HepG2 (cell line): ENCODE results near the gene SMARCC1. TPM values are rescaled to one million over a fixed set of nuclear protein-coding genes. Genes with fewer than 3 reads are reported as not detected.

Source experiments
- ATAC-seq: fragments of 200-7000 bp; cut with Tn5 transposase; 3 replicates; pipeline ENCODE4 v1.9.1; 2020; ENCODE audit warnings: mild to moderate bottlenecking, moderate library complexity
- BruUV-seq: library from RNA; stranded (reverse); fragments of 400-500 nt; replicated peaks from 2 replicates; lab custom pipeline; 2021; lab: Mats Ljungman, UMichigan
- CTCF ChIA-PET: fragments of 300-600 bp; formaldehyde crosslinking; extraction: SDS; loops from one replicate; lab custom pipeline; 2021; ENCODE audit warnings: low total read pairs, inconsistent platforms, low intra/inter-chr PET ratio; lab: Yijun Ruan, JAX
- POLR2A ChIA-PET: fragments of 350-600 bp; sonication (Branson Sonifier 250); formaldehyde crosslinking; loops from one replicate; lab custom pipeline; 2020; ENCODE audit warnings: antibody characterized with exemption, inconsistent platforms; lab: Yijun Ruan, JAX
- DNase-seq: peaks from one replicate; pipeline ENCODE4 v3.0.0-alpha.2; 2015; ENCODE audit warnings: low spot score
- FAIRE-seq: peaks from 3 replicates; lab custom pipeline; 2011; peaks lifted over from hg19 to GRCh38; lab: Jason Lieb, UNC
- H2AFZ ChIP-seq: one replicate; pipeline ENCODE4 v1.6.1; 2011; ENCODE audit warnings: low read length, inconsistent platforms
- H3K27ac ChIP-seq: fragments of 300-600 bp; 3 replicates; pipeline ENCODE4 v1.8.0; 2011; ENCODE audit warnings: mixed run types, mild to moderate bottlenecking, mixed read lengths, low read length, inconsistent platforms; ENCODE audit not compliant: insufficient read depth; ENCODE audit errors: extremely low read length
- H3K27me3 ChIP-seq, 2 experiments: fragments of 200-600 bp in 1 of 2; 2 replicates in 1 of 2; 3 replicates in 1 of 2; pipeline versions ENCODE4 v1.6.0 to v1.8.0; 2011; ENCODE audit warnings: low read length in 2 of 2, mild to moderate bottlenecking in 2 of 2, moderate library complexity in 2 of 2, inconsistent platforms in 1 of 2; ENCODE audit not compliant: insufficient read depth in 2 of 2, control insufficient read depth in 1 of 2
- H3K36me3 ChIP-seq, 2 experiments: fragments of 200-600 bp in 1 of 2; replicated peaks in 1 of 2; 2 replicates in 1 of 2; 3 replicates in 1 of 2; pipeline versions ENCODE4 v1.5.1 to v1.8.0; 2011; ENCODE audit warnings: low read length in 2 of 2, inconsistent platforms in 1 of 2; ENCODE audit not compliant: insufficient read depth in 2 of 2, control insufficient read depth in 1 of 2
- H3K4me1 ChIP-seq: 2 replicates; pipeline ENCODE4 v1.5.1; 2012; ENCODE audit warnings: low read length, inconsistent platforms; ENCODE audit not compliant: insufficient read depth
- H3K4me2 ChIP-seq: 2 replicates; pipeline ENCODE4 v1.6.0; 2011; ENCODE audit warnings: low read depth, low read length, inconsistent platforms
- H3K4me3 ChIP-seq, 3 experiments: fragments of 200-600 bp in 1 of 3; sonication (generic), shearing (Covaris generic) in 1 of 3; replicated peaks in 1 of 3; 2 replicates each; pipeline ENCODE4 v1.5.1; 2011 to 2016; ENCODE audit warnings: low read length in 3 of 3, inconsistent platforms in 2 of 3, low read depth in 2 of 3, mild to moderate bottlenecking in 2 of 3, control low read depth in 1 of 3, mixed read lengths in 1 of 3; ENCODE audit not compliant: insufficient read depth in 1 of 3
- H3K79me2 ChIP-seq: one replicate; pipeline ENCODE4 v1.6.1; 2011; ENCODE audit warnings: low read length, inconsistent platforms; ENCODE audit not compliant: insufficient read depth
- H3K9ac ChIP-seq: 2 replicates; pipeline ENCODE4 v1.6.0; 2011; ENCODE audit warnings: mild to moderate bottlenecking, low read depth, low read length, inconsistent platforms; ENCODE audit not compliant: insufficient read depth
- H3K9me3 ChIP-seq: 2 replicates; pipeline ENCODE4 v1.5.1; 2012; ENCODE audit warnings: mild to moderate bottlenecking, low read length
- H4K20me1 ChIP-seq: 2 replicates; pipeline ENCODE4 v1.6.0; 2011; ENCODE audit warnings: inconsistent platforms, mild to moderate bottlenecking, low read length, moderate library complexity; ENCODE audit not compliant: insufficient read depth
- AKNA ChIP-seq: sonication (generic); formaldehyde crosslinking; IDR thresholded peaks from 2 replicates; pipeline ENCODE4 v1.4.0; 2020; ENCODE audit warnings: missing genetic modification reagents, borderline replicate concordance
- CEBPB ChIP-seq: IDR thresholded peaks from 2 replicates; pipeline ENCODE4 v1.6.1; 2011; ENCODE audit warnings: low read depth, low read length, improper control_type of control experiment, borderline replicate concordance
- FOSL1 ChIP-seq: sonication (generic); formaldehyde crosslinking; IDR thresholded peaks from 2 replicates; pipeline ENCODE4 v1.9.0; 2021; ENCODE audit warnings: missing genetic modification reagents, borderline replicate concordance
- HMGA1 ChIP-seq: sonication (generic); formaldehyde crosslinking; conservative IDR thresholded peaks from 2 replicates; pipeline ENCODE4 v1.4.0; 2020; ENCODE audit warnings: missing genetic modification reagents
- SRSF4 ChIP-seq: fragments of 200-400 bp; formaldehyde crosslinking; IDR thresholded peaks from one replicate; pipeline ENCODE4 v1.6.1; 2018; ENCODE audit warnings: mild to moderate bottlenecking, low read depth, low read length, moderate library complexity; ENCODE audit not compliant: poor library complexity, severe bottlenecking
- TCF7L2 ChIP-seq: IDR thresholded peaks from 2 replicates; pipeline ENCODE4 v1.6.1; 2011; ENCODE audit warnings: mild to moderate bottlenecking, low read depth, low read length, moderate library complexity
- TEF ChIP-seq: sonication (generic); formaldehyde crosslinking; IDR thresholded peaks from 2 replicates; pipeline ENCODE4 v1.5.0; 2020; ENCODE audit warnings: missing genetic modification reagents
- ZNF275 ChIP-seq: sonication (generic); formaldehyde crosslinking; IDR thresholded peaks from 2 replicates; pipeline ENCODE4 v1.8.0; 2022; ENCODE audit warnings: missing genetic modification reagents, mild to moderate bottlenecking, inconsistent platforms, borderline replicate concordance
- ZNF337 ChIP-seq: sonication (generic); formaldehyde crosslinking; IDR thresholded peaks from 2 replicates; pipeline ENCODE4 v1.5.1; 2020; ENCODE audit warnings: missing genetic modification reagents, low read depth, mild to moderate bottlenecking, borderline replicate concordance
- ZSCAN12 ChIP-seq: sonication (generic); formaldehyde crosslinking; IDR thresholded peaks from 2 replicates; pipeline ENCODE4 v1.9.0; 2021; ENCODE audit warnings: mild to moderate bottlenecking, missing genetic modification reagents
- WGBS: methylation state at CpG from one replicate; pipeline ENCODE4 v1.1.6; 2017; ENCODE audit warnings: low lambda C conversion rate; 5-methylcytosine and 5-hydroxymethylcytosine counted together
- in situ Hi-C: cut with HindIII; loops from 2 replicates; pipeline ENCODE4 v1.10.0; 2017; ENCODE audit warnings: low pct_unique_long_range_greater_than_20kb; ENCODE audit not compliant: extremely low pct_ligation_motif_present
- intact Hi-C: fragments of 100-400 bp; cut with micrococcal nuclease; formaldehyde crosslinking; loops from one replicate; pipeline ENCODE4 v1.10.0; 2022; ENCODE audit not compliant: unreplicated experiment
- polyA plus RNA-seq, 8 experiments: library from polyadenylated mRNA; depleted of rRNA in 3 of 8; stranded (reverse) in 7 of 8; unstranded in 1 of 8; fragments of >200 nt; fragmentation: Illumina TruSeq in 4 of 8; extraction: Trizol in 4 of 8; gene quantifications; 2 replicates each; pipeline versions ENCODE4 v1.2.1 to v1.2.3, GENCODE V29; 2011 to 2016; ENCODE audit warnings: low read depth in 4 of 8, missing spikeins in 1 of 8, mixed read lengths in 1 of 8; ENCODE audit not compliant: insufficient read depth in 1 of 8
- total RNA-seq, 5 experiments: library from RNA; depleted of rRNA; stranded (reverse); fragments of >200 nt; fragmentation: Illumina TruSeq; extraction: Trizol; gene quantifications; 2 replicates each; pipeline ENCODE4 v1.2.3, GENCODE V29; 2016; ENCODE audit warnings: low read depth in 1 of 5

SMARCC1 gene
- total and polyA plus RNA-seq, 2 of the 13 experiments (the other 11 are each of a cell fraction or from before 2014, with no cell fraction given) = 47.9 to 58.4 TPM

- no peak for TF ChIP-seq ZNF275 (CRISPR knock-in tag)
- no peak for TF ChIP-seq TCF7L2
- no peak for TF ChIP-seq CEBPB
- TF ChIP-seq FOSL1 = no peak
- no peak for TF ChIP-seq SRSF4
- TF ChIP-seq ZSCAN12 (CRISPR knock-in tag) = no peak
Measured at GRCh38 chr3:47704237-47704612, 77.5 kb downstream of the SMARCC1 start (continued).

GRCh38 chr3:47701388-47701787 lies 80.3 kb downstream of the SMARCC1 start:
- intact Hi-C loops (no loop called here), in situ Hi-C loops (no loop called here)
- Histone ChIP-seq H2AFZ (no peak overlapping the region), H3K27me3 (no peaks in the 10 kb centered on the region), H3K27ac (no peak overlapping the region), H3K79me2 (no peaks in the 10 kb centered on the region), H3K4me3 (no peak overlapping the region), H3K36me3 (peaks cover 19 to 81% of the 10 kb centered on the region in 2 experiments), H3K4me1 (no peaks in the 10 kb centered on the region), H4K20me1 (no peaks in the 10 kb centered on the region), H3K9ac (no peak overlapping the region), H3K9me3 (no peaks in the 10 kb centered on the region), H3K4me2 (no peak overlapping the region)
- WGBS = 95% methylated on average over 11 of the region's 11 CpGs
- DNase-seq (no peak), ATAC-seq (no peak), FAIRE-seq (no peak)
- ChIA-PET POLR2A (no interaction called here), CTCF (no interaction called here)
- no TSS peak for BruUV-seq
- TF ChIP-seq HMGA1 (CRISPR knock-in tag) (no peak), AKNA (CRISPR knock-in tag) (no peak), ZNF337 (no peak), TEF (CRISPR knock-in tag) (no peak)
